Cardiac fibroblast (primary cell): ENCODE data around the gene DNAH14.

Source experiments
- DNase-seq, 2 donors: peaks; one replicate each; pipeline versions ENCODE4 v3.0.0 to v3.0.0-alpha.2; 2010; ENCODE audit warnings: low read depth in 2 of 2
- H3K4me3 ChIP-seq, 2 donors: replicated peaks in 1 of 2; 1 replicate in 1 of 2; 2 replicates in 1 of 2; pipeline ENCODE4 v1.5.1; 2011; ENCODE audit warnings: low read depth in 2 of 2, low read length in 2 of 2, mild to moderate bottlenecking in 2 of 2, moderate library complexity in 1 of 2
- TF ChIP-seq, protein P1 (sequence below): IDR thresholded peaks from one replicate; pipeline ENCODE4 v1.5.1; 2011; ENCODE audit warnings: low read depth, mild to moderate bottlenecking, low read length, inconsistent platforms

DNAH14 gene

DNA sequence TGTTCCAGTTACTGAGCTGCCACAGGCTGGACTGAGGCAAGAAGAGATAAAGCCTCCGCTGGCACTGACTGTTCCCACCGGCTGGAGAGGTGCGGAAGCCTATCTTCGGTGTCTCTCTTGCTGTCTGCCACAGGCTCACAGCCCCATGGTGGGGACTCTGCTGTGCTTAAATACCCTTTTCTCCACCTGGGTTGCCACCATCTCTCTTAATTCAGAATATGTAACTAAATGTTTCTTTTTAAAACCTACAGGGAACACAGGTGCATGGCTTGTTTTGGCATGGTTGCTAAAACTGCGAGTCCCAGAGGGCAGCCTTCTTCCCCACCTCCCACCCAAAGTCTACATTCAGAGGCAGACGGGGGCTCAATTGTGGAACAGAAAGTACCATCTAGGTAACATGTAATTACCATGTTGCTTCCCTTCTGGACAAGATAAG, 506.5 kb downstream of the DNAH14 start:
- TF ChIP-seq, protein P1, sequence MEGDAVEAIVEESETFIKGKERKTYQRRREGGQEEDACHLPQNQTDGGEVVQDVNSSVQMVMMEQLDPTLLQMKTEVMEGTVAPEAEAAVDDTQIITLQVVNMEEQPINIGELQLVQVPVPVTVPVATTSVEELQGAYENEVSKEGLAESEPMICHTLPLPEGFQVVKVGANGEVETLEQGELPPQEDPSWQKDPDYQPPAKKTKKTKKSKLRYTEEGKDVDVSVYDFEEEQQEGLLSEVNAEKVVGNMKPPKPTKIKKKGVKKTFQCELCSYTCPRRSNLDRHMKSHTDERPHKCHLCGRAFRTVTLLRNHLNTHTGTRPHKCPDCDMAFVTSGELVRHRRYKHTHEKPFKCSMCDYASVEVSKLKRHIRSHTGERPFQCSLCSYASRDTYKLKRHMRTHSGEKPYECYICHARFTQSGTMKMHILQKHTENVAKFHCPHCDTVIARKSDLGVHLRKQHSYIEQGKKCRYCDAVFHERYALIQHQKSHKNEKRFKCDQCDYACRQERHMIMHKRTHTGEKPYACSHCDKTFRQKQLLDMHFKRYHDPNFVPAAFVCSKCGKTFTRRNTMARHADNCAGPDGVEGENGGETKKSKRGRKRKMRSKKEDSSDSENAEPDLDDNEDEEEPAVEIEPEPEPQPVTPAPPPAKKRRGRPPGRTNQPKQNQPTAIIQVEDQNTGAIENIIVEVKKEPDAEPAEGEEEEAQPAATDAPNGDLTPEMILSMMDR = no peak
- no peak overlapping the region for H3K4me3 ChIP-seq
- DNase-seq = no peak

DNA sequence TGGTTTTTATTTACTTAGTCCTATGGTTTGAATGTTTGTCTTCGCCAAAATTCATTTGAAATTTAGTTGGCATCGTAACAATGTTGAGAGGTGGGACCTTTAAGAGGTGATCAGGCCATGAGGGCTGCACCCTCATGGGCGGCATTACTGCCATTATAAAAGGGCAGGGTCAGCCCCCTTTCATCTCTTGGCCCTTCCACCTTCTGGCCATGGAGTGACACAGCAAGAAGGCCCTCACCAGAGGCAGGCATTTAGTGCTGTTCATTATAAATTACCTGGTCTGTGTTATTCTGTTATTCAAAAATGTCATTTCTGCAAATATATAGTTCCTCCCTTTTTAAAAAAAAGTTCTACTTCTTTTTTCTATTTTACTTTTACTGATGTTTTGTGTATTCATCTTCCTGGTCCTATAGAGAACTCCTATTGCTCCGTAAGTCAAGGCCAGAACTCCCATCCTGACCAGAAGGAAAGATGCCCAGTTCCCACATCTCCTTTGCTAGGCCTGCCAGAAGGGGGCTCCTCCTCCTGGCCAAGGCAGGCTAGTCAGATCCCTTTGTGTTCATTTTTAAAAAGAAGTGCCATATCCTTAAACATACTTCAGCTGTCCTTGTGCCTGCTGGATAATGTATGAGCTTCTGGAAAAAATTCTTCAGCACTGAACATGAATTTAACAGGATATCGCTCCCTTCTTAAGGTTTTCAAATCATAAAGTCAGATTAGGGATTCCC, 508.4 kb downstream of the DNAH14 start:
- no peak overlapping the region for H3K4me3 ChIP-seq
- TF ChIP-seq, protein P1 = peak; percentile 74
- DNase-seq = peak; percentile 45 to 72

DNA sequence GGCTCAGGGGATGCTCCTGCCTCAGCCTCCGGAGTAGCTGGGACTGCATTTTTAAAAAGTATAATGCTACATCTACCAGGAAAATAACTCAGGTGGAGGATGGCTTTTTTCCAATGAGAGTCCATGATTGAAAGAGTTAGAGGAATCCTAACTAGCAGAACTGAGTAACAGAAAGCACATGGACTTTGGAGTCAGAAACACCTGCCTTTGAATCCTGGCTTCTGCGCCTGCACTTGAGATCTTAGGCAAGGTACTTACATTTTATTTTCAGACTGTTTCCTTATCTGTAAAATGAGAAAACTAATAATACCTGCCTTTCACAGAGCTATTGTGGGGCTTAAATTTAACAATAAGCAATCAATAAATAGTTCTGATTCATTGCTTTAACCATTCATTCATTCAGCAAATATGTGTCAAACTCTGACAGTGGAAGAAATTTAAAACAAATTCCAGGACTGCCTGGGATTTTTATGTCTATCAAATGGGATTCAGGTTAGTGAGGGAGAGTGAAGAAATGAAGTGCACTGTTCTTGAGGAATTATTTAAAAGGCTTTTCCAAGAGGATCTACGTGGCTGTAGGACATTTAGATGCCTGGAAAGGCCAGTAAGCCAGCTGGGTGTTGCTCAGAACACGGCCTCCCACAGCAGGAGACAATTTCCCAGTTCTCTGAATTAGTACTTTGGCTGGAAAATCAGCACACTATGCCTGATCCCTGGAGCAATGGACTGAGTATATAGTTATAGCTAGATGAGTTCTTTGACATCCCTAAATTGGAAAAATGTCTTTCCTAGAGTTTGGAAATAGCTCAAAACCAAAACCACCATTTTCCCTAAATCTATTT, 511.1 kb downstream of the DNAH14 start:
- H3K4me3 ChIP-seq = no peak overlapping the region
- TF ChIP-seq, protein P1 = no peak
- DNase-seq = no peak

DNA sequence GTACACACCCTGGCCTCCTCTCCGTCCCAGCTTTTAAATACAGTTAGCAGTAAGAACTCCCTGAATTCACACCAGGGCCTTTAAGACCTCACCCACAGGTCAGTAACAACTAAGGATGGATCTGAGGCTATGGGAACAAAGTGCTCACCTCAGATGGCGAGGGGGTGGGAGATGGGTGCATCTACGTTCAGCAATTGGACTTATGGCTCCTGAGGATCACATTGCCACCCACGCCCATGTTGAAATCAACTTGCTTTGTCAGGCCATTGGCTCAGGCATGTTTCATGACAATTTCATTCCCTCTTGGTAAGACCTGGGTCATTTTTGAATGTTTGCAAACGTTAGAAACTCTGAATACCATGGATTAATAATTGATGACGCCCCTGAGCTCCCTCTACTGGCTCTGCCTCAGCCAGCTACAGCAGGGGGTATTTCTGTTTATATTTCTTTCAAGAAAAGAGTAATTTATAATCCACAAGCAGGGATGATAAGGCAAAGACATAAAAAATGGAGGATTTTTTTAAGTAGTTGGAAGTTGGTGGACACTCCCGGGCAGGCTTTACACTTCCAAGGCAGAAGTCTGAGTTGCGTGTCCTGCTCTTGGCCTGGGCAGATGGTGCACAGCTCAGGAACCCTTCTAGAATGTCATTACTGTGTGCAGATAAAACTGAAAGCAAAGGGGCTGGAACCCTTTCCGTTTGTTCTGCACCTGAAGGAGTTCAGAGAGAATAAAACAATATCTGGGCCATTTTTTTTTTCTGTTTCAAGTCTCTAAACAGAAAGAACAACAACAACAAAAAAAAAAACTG, 512.0 kb downstream of the DNAH14 start:
- DNase-seq = no peak
- no peak overlapping the region for H3K4me3 ChIP-seq
- TF ChIP-seq, protein P1 = peak; percentile 26

DNA sequence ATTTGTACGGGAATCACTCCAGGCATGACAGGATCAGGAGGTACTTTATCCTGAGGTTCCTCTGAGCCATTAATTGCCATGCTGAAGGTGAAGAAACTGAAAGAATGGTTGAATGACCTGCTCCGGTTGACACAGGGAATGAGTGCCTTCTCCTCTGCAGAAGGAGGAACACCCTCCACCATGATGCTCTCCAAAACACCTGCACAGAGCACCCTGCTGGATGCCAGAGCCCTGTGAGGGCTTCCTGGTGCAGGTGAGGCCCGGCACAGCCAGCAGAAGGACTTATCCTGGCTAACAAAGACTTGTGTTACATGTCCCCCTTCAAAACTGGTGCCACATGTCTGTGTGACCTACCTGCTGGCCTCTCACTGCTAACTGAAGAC, 512.6 kb downstream of the DNAH14 start:
- DNase-seq = no peak
- TF ChIP-seq, protein P1 = no peak
- H3K4me3 ChIP-seq = no peak overlapping the region
